Activated T-cell treated with anti-CD3 and anti-CD28 coated beads, Interleukin-2, amount 50 U/mL, for 72 hours (primary cell): ENCODE data around the gene ASGR2. TPM values are rescaled to one million over a fixed set of nuclear protein-coding genes. Genes with fewer than 3 reads are reported as not detected.

Experiments used
- ATAC-seq, 2 donors: fragments of 150-1000 bp; cut with Tn5 transposase; replicated peaks in 1 of 2; 2 replicates each; pipeline ENCODE4 v1.10.0; 2021; ENCODE audit warnings: moderate library complexity in 2 of 2, mild to moderate bottlenecking in 1 of 2
- DNase-seq, 2 donors: peaks; one replicate each; pipeline ENCODE4 v3.0.0; 2021 to 2022; ENCODE audit warnings: mixed read lengths in 1 of 2
- H3K27ac Mint-ChIP-seq: one replicate; pipeline ENCODE4 v1.8.0; 2022; ENCODE audit warnings: mild to moderate bottlenecking, moderate library complexity, mixed read lengths
- H3K27me3 Mint-ChIP-seq: one replicate; pipeline ENCODE4 v1.8.0; 2022; ENCODE audit warnings: low read depth, mixed read lengths
- H3K36me3 Mint-ChIP-seq, 2 donors: one replicate each; pipeline ENCODE4 v1.8.0; 2022; ENCODE audit warnings: mixed read lengths in 2 of 2, mild to moderate bottlenecking in 1 of 2; ENCODE audit not compliant: insufficient read depth in 2 of 2
- H3K4me1 Mint-ChIP-seq: one replicate; pipeline ENCODE4 v1.8.0; 2022; ENCODE audit warnings: low read depth, mixed read lengths
- H3K4me3 Mint-ChIP-seq, 2 donors: one replicate each; pipeline ENCODE4 v1.8.0; 2022; ENCODE audit warnings: mild to moderate bottlenecking in 2 of 2, mixed read lengths in 2 of 2, moderate library complexity in 2 of 2
- H3K9me3 Mint-ChIP-seq, 2 donors: one replicate each; pipeline ENCODE4 v1.8.0; 2022; ENCODE audit warnings: mixed read lengths in 2 of 2
- total RNA-seq, 2 donors: library from RNA; stranded (reverse); gene quantifications; one replicate each; pipeline ENCODE4 v1.2.3, GENCODE V29; 2022

ASGR2 gene
- total RNA-seq, 2 donors from 2014 or later = not detected

DNA sequence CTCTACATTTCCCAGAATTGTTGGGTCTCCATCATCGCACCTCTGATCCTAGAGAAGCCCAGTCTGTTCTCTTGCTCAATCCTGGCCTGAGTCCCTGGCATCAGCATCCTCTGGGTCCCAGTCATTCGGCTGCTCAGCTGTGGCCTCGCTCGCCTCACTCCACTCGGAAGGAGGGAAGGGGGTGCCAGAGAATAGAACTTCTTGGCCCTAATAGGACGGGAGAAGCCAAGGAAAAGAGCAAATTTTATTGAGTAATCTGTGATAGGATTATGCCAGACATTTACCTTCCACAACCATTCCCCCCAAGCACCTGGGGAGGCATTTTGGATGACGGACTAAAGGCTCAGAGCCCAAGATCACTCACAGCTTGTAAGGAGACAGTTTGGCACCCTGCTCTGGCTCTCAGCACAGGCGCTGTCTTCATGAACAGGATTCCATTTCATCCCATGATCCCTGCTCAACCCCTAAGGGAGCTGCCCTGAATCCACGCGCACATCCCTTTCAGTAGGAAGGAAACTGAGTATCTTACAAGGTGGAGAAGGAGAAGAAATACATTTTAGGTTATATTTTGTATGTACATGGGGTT is 34.1 kb downstream of the ASGR2 start:
- no peak overlapping the region for H3K4me3 Mint-ChIP-seq
- H3K4me1 Mint-ChIP-seq = peaks cover 21% of the 10 kb centered on the region
- ATAC-seq (no peak), DNase-seq (no peak)
- no peak overlapping the region for H3K27ac Mint-ChIP-seq
- H3K27me3 Mint-ChIP-seq = peaks cover 14% of the 10 kb centered on the region
- H3K36me3 Mint-ChIP-seq = no peaks in the 10 kb centered on the region
- H3K9me3 Mint-ChIP-seq = no peaks in the 10 kb centered on the region

DNA sequence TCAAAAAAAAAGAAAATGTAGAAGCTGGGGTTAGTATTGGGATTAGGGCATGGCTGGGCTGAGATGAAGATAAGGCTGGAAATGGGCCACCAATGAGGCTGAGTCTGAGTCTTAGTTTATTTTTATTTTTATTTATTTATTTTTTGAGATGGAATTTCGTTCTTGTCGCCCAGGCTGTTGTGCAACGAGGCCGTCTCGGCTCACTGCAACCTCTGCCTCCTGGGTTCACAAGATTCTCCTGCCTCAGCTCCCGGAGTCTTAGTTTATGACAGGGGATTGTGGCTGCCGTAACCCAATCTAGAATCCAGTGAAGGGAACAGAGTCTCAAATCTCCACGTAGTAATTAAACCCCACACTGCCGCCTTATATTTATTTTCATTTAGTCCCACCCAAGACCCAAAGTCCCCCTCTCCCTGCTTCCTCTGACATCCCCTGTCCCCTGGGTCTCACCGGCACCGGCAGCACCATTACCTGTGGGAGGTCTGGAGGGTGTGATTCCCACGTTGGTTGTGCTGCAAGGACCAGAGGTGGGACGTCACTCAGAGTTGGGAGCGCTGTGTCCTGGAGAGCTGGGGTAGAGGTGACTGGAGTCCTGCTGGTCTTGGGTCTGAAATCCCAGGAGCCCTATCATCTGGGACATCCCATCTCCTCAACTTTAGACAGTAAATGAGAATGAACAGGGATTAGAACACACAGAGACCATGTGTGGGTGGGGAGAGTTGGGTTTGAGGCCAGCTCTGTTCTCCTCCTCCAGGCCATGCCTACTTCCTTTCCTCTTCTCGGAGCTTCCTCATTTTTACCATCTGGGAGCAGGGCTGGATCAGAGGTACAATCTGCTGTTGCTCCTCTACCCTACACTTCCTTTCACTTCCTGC is 34.8 kb downstream of the ASGR2 start, which contains the start of gene CLEC10A:
Gene CLEC10A (minus strand): TSS at position 671 of the 875 bp plus-strand sequence. CDS start 1,439 bp downstream, outside the sequence.
- DNase-seq (no peak), ATAC-seq (no peak)
- H3K36me3 Mint-ChIP-seq = no peaks in the 10 kb centered on the region
- peaks cover 14% of the 10 kb centered on the region for H3K27me3 Mint-ChIP-seq
- no peak within 1 kb of the TSS for H3K27ac Mint-ChIP-seq
- H3K4me3 Mint-ChIP-seq = no peak within 1 kb of the TSS
- H3K4me1 Mint-ChIP-seq = peaks cover 21% of the 10 kb centered on the region
- H3K9me3 Mint-ChIP-seq = no peaks in the 10 kb centered on the region

DNA sequence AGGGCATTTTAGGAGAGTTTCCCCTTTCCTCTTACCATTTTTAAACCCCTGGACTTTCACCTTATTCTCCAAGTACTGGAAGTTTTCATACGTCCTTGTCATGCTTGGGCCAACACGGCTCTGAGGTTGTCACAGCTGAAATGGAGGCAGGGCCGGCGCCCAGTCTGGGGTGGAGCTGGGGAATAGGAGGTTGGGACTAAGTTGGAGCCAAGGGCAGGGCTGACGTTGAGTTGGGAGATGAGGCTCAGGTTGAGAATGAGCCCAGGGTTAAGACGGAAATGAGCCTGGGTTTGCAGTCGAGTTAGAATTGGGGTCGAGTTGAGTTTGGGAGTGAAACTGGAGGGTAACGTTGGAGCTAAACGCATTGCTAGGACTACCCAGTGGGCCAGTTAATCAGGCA is 35.9 kb downstream of the ASGR2 start:
- no peaks in the 10 kb centered on the region for H3K9me3 Mint-ChIP-seq
- no peaks in the 10 kb centered on the region for H3K36me3 Mint-ChIP-seq
- ATAC-seq (no peak), DNase-seq (no peak)
- peaks cover 8% of the 10 kb centered on the region for H3K27me3 Mint-ChIP-seq
- H3K4me3 Mint-ChIP-seq = no peak overlapping the region
- peaks cover 16% of the 10 kb centered on the region for H3K4me1 Mint-ChIP-seq
- H3K27ac Mint-ChIP-seq = no peak overlapping the region

DNA sequence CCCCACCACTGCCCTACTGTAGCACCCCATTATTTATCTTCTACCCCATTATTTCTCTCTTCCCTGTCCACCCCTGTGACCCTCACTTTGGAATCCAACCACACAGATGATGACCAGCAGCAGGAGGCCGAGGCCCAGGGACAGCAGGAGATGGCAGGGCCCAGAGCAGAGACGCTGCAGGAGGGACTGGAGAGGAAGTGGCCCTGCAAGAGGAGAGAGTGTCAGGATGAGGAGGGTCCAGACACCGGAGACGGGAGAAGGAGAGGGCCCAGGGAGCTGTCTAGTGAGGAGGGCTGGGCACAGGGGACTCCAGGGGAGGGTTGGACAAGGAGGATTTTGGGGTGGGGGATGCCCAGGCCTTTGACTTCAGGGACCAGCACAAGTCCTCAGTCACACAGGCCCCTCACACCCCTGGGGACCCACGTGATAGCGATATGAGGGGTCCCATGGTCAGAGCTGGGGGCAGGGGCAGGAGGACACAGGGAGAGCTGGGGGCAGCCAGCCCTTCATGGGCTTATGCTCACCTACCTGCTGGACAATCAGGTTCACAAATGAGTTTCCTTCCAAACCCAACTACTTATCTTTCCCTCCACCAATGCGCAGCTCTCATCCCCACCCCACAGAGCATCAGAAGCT is 36.6 kb downstream of the ASGR2 start:
- DNase-seq (no peak), ATAC-seq (no peak)
- Mint-ChIP-seq H3K9me3 (no peaks in the 10 kb centered on the region), H3K36me3 (no peaks in the 10 kb centered on the region), H3K27ac (no peak overlapping the region), H3K4me1 (peaks cover 16% of the 10 kb centered on the region), H3K27me3 (peaks cover 8% of the 10 kb centered on the region), H3K4me3 (no peak overlapping the region)

DNA sequence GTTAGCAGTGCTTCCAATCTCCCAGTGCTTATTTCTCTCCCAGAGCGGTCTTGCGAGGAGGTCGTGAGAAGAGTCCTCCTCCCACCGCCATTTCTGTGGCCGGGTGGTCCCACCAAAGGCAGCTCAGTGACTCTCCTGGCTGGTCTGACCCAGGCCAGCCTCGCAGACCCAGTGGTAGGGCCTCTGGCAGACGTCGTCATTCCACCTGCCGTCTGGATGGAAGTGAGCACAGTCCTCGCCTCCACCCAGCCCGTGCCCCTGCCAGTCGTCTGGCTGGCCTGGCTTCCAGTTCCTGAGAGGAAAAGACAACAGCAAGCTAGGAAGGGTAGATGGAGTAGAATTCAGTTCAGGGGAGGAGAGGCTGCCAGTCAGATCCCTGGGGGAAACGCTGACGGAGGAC is 39.7 kb downstream of the ASGR2 start:
- DNase-seq (no peak), ATAC-seq (no peak)
- no peaks in the 10 kb centered on the region for H3K9me3 Mint-ChIP-seq
- no peak overlapping the region for H3K4me3 Mint-ChIP-seq
- no peaks in the 10 kb centered on the region for H3K27me3 Mint-ChIP-seq
- H3K36me3 Mint-ChIP-seq = no peaks in the 10 kb centered on the region
- no peak overlapping the region for H3K27ac Mint-ChIP-seq
- no peaks in the 10 kb centered on the region for H3K4me1 Mint-ChIP-seq

DNA sequence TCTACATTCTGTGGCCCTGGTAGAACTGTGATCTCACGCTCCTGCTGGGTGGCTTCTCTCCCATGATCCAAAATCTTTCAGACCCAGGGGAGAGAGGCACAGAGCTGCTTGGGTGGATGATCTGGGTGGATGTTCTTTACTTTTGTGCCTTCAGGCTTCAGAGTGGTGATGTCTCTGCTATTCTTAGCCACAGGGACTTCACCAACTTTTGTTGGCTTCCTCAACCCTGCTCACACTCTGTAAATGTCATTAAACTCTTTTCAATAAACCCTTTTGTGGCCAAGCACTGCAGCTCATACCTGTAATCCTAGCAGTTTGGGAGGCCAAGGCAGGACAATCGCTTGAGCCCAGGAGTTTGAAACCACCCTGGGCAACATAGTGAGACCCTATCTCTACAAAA is 42.2 kb downstream of the ASGR2 start:
- ATAC-seq (no peak), DNase-seq (no peak)
- Mint-ChIP-seq H3K9me3 (peaks cover 5 to 9% of the 10 kb centered on the region in 2 donors), H3K27me3 (no peaks in the 10 kb centered on the region), H3K4me1 (no peaks in the 10 kb centered on the region), H3K27ac (no peak overlapping the region), H3K36me3 (peaks cover 6% of the 10 kb centered on the region in 2 donors), H3K4me3 (no peak overlapping the region)

DNA sequence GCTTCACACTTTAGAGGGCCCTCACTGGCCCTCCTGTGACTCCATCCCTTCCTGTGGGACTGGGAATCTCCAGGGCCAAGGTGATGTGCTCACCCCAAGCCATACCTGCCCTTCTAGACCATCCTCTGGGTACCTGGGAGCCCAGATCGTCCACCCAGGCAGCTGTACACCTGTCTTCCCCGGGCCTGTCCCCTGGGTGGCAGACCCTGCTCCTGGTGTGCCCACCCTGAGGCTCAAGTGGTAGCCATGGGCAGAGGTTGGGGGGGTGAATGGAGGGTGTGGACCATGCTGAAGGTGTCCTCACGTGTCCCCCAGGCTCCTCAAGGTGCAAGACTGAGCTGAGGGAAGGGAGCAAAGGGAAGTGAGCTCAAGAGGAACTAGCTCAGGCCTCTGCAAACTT is 43.9 kb downstream of the ASGR2 start:
- H3K4me1 Mint-ChIP-seq = no peaks in the 10 kb centered on the region
- H3K4me3 Mint-ChIP-seq = no peak overlapping the region
- no peak for DNase-seq
- peaks cover 5 to 9% of the 10 kb centered on the region in 2 donors for H3K9me3 Mint-ChIP-seq
- H3K36me3 Mint-ChIP-seq = peaks cover 6% of the 10 kb centered on the region in 2 donors
- no peak for ATAC-seq
- H3K27ac Mint-ChIP-seq = no peak overlapping the region
- no peaks in the 10 kb centered on the region for H3K27me3 Mint-ChIP-seq

DNA sequence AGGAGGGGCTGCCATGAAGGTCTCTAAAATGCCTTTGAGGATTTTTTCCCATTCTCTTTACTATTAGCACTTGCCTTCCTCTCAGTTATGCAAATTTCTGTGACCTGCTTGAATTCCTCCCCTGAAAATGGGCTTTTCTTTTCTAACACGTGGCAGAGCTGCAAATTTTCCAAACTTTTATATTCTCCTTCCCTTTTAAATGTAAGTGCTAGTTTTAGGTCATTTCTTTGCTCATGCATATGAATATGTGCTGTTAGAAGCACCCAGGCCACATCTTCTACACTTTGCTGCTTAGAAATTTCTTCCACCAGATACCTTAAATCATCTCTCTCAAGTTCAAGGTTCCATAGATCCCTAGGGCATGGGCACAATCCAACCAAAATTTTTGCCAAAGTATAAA is 46.4 kb downstream of the ASGR2 start:
- H3K9me3 Mint-ChIP-seq = peaks cover 5 to 9% of the 10 kb centered on the region in 2 donors
- DNase-seq (no peak), ATAC-seq (no peak)
- H3K36me3 Mint-ChIP-seq = peaks cover 6% of the 10 kb centered on the region in 2 donors
- no peak overlapping the region for H3K4me3 Mint-ChIP-seq
- no peaks in the 10 kb centered on the region for H3K4me1 Mint-ChIP-seq
- no peak overlapping the region for H3K27ac Mint-ChIP-seq
- H3K27me3 Mint-ChIP-seq = peaks cover 9% of the 10 kb centered on the region

DNA sequence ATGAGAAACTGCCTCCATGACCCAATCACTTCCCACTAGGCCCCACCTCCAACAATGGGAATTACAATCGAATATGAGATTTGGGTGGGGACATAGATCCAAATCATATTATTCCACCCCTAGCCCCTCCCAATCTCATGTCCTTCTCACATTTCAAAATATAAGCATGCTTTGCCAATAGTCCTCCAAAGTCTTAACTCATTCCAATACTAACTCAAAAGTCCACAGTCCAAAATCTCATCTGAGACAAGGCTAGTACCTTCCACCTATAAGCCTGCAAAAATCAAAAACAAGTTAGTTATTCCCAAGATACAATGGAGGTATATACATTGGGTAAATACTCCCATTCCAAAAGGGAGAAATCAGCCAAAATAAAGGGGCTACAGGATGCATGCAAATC is 47.4 kb downstream of the ASGR2 start:
- Mint-ChIP-seq H3K27me3 (peaks cover 14% of the 10 kb centered on the region), H3K9me3 (peaks cover 5 to 9% of the 10 kb centered on the region in 2 donors), H3K4me3 (no peak overlapping the region), H3K36me3 (peaks cover 6% of the 10 kb centered on the region in 2 donors), H3K27ac (no peak overlapping the region), H3K4me1 (no peaks in the 10 kb centered on the region)
- DNase-seq (no peak), ATAC-seq (no peak)

DNA sequence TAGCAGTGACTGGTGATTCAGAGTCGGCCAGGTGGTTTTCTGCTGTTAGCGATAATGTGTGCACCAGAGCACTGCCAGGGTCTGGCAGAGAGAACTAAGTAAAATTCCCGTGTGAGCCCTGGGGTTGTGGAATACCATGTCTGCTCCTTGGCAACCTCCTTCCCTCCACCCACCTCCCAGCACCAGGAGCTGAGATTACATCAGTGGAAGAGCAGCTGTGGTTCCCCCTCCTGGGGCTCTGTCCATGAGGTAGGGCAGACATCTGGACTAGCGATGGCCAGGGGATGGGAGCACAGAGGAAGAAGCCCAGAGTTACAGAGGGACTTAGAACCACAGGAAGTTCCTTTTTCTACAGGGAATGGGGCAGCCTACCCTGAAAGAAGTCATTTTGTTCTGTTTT is 50.4 kb downstream of the ASGR2 start:
- peaks cover 25% of the 10 kb centered on the region for H3K4me1 Mint-ChIP-seq
- DNase-seq (no peak), ATAC-seq (no peak)
- peaks cover 6% of the 10 kb centered on the region in 2 donors for H3K36me3 Mint-ChIP-seq
- no peak overlapping the region for H3K27ac Mint-ChIP-seq
- no peak overlapping the region for H3K4me3 Mint-ChIP-seq
- H3K9me3 Mint-ChIP-seq = peaks cover 5 to 9% of the 10 kb centered on the region in 2 donors
- H3K27me3 Mint-ChIP-seq = peaks cover 20% of the 10 kb centered on the region

DNA sequence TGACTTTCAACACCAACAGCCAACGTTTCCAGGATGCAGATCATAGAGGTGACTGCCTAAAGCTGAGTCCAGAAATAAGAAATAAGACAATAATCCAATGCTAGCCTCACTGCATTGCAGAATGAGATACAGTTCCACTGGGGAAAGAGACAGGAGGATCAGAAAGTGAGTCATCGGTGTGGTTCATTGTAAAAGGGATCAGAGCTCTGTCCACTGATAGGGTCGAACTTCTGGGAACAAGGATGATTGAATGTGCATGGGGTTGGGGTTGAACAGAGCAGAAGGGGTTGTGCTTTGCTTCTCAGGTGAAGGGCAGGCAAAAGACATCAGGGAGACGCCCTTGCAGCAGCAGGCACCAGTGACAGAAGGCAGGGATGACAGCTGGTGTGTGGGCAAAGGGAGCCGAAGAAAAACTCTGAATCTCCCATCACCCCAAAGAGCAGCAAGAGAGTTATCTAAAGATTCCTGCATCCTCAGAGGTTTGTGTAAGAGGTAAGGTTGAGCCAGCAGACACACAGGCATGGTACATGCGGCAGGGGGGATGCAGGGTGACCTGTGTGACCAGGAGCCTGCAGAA is 51.0 kb downstream of the ASGR2 start:
- peaks cover 5% of the 10 kb centered on the region in 2 donors for H3K36me3 Mint-ChIP-seq
- no peak for DNase-seq
- peaks cover 27% of the 10 kb centered on the region for H3K27me3 Mint-ChIP-seq
- ATAC-seq = no peak
- H3K9me3 Mint-ChIP-seq = peaks cover 5% of the 10 kb centered on the region in 2 donors
- no peak overlapping the region for H3K4me3 Mint-ChIP-seq
- no peak overlapping the region for H3K27ac Mint-ChIP-seq
- peaks cover 32% of the 10 kb centered on the region for H3K4me1 Mint-ChIP-seq

DNA sequence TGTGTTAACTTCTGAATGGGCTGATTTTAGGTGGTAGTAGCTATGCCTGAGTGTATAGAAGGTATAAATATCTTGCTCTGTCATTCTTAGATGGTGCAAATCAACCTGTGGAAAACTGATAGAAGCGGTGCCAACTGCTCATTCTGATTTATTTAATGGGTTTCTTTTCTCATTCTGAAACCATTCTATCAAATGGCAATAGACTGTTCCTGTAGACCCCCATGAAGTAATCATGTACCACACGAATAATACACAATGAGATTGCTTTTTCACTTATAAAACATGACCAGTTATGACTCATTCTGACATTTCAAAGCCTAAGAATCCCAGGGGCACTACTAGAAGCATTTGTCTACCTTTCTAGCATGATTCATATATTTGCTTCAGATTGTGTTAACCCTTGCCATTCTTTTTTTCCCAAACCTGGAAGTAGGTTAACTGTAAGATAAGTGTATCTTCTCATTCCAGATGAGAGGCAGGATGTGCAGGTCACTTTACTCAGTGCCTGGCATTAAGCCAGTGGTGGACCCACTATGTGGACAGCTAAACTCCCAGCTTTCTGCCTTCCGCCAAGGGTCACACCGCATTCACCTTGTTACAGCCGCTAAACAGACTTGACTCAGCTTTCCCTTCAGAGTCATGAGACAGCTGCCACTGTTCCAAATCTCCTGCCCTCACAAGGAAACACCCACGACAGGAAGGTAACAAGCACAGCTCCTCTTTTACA is 54.3 kb downstream of the ASGR2 start:
- no peaks in the 10 kb centered on the region for H3K9me3 Mint-ChIP-seq
- H3K4me1 Mint-ChIP-seq = peaks cover 33% of the 10 kb centered on the region
- H3K4me3 Mint-ChIP-seq = peak overlapping the region; percentile 40 to 64
- H3K36me3 Mint-ChIP-seq = no peaks in the 10 kb centered on the region
- ATAC-seq = peak; percentile 87 to 89
- peak; percentile 59 to 68 for DNase-seq
- peak overlapping the region; percentile 69 for H3K27ac Mint-ChIP-seq
- peaks cover 27% of the 10 kb centered on the region for H3K27me3 Mint-ChIP-seq
